Astrocyte of the spinal cord (primary cell): Measurements from ENCODE around the gene VPS51.

Experiments
- DNase-seq: peaks from one replicate; pipeline ENCODE4 v3.0.0; 2011; ENCODE audit warnings: low read depth, low spot score
- H3K4me3 ChIP-seq: 2 replicates; pipeline ENCODE4 v1.5.1; 2011; ENCODE audit warnings: low read depth, mild to moderate bottlenecking, low read length, moderate library complexity
- CTCF ChIP-seq: IDR thresholded peaks from 2 replicates; pipeline ENCODE4 v1.5.1; 2012; ENCODE audit warnings: low read depth, mild to moderate bottlenecking, low read length, inconsistent platforms
- in situ Hi-C: cut with HindIII; loops from 2 replicates; pipeline ENCODE4 v1.10.0; 2017; ENCODE audit warnings: low sequenced_read_pairs

The VPS51 gene

GRCh38 chr11:65159012-65159411 is 63.0 kb downstream of the VPS51 start:
- in situ Hi-C loops = no loop called here
- no peak for DNase-seq
- H3K4me3 ChIP-seq = no peak overlapping the region
- TF ChIP-seq CTCF = no peak

- DNase-seq = no peak
- H3K4me3 ChIP-seq = no peak overlapping the region
- in situ Hi-C loops = no loop called here
- no peak for TF ChIP-seq CTCF
These were observed 64.6 kb downstream of the VPS51 start for GRCh38 chr11:65160643-65161042.
